HG03039 (cell line): ENCODE measurements around the gene ECE1.

Experiments
- ATAC-seq: cut with Tn5 transposase; IDR thresholded peaks from one replicate; pipeline ENCODE4 v1.9.1; 2021; ENCODE audit warnings: mild to moderate bottlenecking, moderate library complexity; ENCODE audit not compliant: unreplicated experiment

The ECE1 gene

GRCh38 chr1:21289700-21290545, at the start of gene ECE1:
Gene ECE1, minus strand, starts transcription at chr1:21290463. Its CDS starts 49 bp downstream, at chr1:21290414.
- no peak for ATAC-seq

- no peak for ATAC-seq
These were observed 49.3 kb upstream of the ECE1 start for GRCh38 chr1:21339356-21340229.

GRCh38 chr1:21338573-21339355, 48.5 kb upstream of the ECE1 start:
- no peak for ATAC-seq

GRCh38 chr1:21337928-21338572, 47.8 kb upstream of the ECE1 start:
- no peak for ATAC-seq

- no peak for ATAC-seq
These were observed 47.2 kb upstream of the ECE1 start for GRCh38 chr1:21337454-21337927.

- no peak for ATAC-seq
These were observed 46.8 kb upstream of the ECE1 start for GRCh38 chr1:21337010-21337437.

GRCh38 chr1:21335750-21336224, 45.5 kb upstream of the ECE1 start:
- ATAC-seq, result no peak

GRCh38 chr1:21335088-21335691, 44.9 kb upstream of the ECE1 start:
- no peak for ATAC-seq

- ATAC-seq, result peak; percentile 40
These were observed 44.2 kb upstream of the ECE1 start for GRCh38 chr1:21334214-21335087.

- ATAC-seq, result no peak
These were observed 43.6 kb upstream of the ECE1 start for GRCh38 chr1:21333824-21334213.

- ATAC-seq, result no peak
These were observed 42.5 kb upstream of the ECE1 start for GRCh38 chr1:21332554-21333311.

GRCh38 chr1:21331752-21332478, 41.7 kb upstream of the ECE1 start:
- no peak for ATAC-seq

GRCh38 chr1:21330544-21330943, 40.3 kb upstream of the ECE1 start:
- ATAC-seq, result no peak

- no peak for ATAC-seq
These were observed 39.1 kb upstream of the ECE1 start for GRCh38 chr1:21329209-21329844.

- no peak for ATAC-seq
These were observed 37.5 kb upstream of the ECE1 start for GRCh38 chr1:21327566-21328323.

GRCh38 chr1:21326861-21327344, 36.6 kb upstream of the ECE1 start:
- ATAC-seq, result no peak
